H9 (cell line): ENCODE data around the gene ARHGEF6. TPM values are rescaled to one million over a fixed set of nuclear protein-coding genes. Genes with fewer than 3 reads are reported as not detected.

ENCODE experiments used
- DNase-seq: peaks from one replicate; pipeline ENCODE4 v3.0.0-alpha.2; 2017
- H2AFZ ChIP-seq: one replicate; pipeline ENCODE4 v1.6.1; 2013; ENCODE audit warnings: mild to moderate bottlenecking, low read length, control low read depth, moderate library complexity
- H2AK5ac ChIP-seq: 2 replicates; pipeline ENCODE4 v1.6.1; 2013; ENCODE audit warnings: low read length, control low read depth, mixed read lengths; ENCODE audit not compliant: insufficient read length
- H2BK120ac ChIP-seq: one replicate; pipeline ENCODE4 v1.6.1; 2013; ENCODE audit warnings: low read depth, mild to moderate bottlenecking, low read length, control low read depth, inconsistent platforms; ENCODE audit not compliant: poor library complexity, severe bottlenecking
- H2BK12ac ChIP-seq: 2 replicates; pipeline ENCODE4 v1.6.1; 2013; ENCODE audit warnings: low read length, control low read depth, mixed read lengths, low read depth; ENCODE audit not compliant: insufficient read length
- H2BK15ac ChIP-seq: 2 replicates; pipeline ENCODE4 v1.6.1; 2013; ENCODE audit warnings: low read depth, low read length, control low read depth
- H2BK20ac ChIP-seq: one replicate; pipeline ENCODE4 v1.6.1; 2013; ENCODE audit warnings: low read depth, mild to moderate bottlenecking, low read length, control low read depth, inconsistent platforms; ENCODE audit not compliant: poor library complexity, severe bottlenecking
- H2BK5ac ChIP-seq: 2 replicates; pipeline ENCODE4 v1.6.1; 2013; ENCODE audit warnings: low read length, control low read depth, mixed read lengths; ENCODE audit not compliant: insufficient read length
- H3K14ac ChIP-seq: 2 replicates; pipeline ENCODE4 v1.6.1; 2013; ENCODE audit warnings: low read length, control low read depth; ENCODE audit not compliant: insufficient read depth
- H3K18ac ChIP-seq: 2 replicates; pipeline ENCODE4 v1.6.1; 2013; ENCODE audit warnings: low read depth, mild to moderate bottlenecking, mixed read lengths, low read length, control low read depth; ENCODE audit not compliant: insufficient read length
- H3K23ac ChIP-seq: 2 replicates; pipeline ENCODE4 v1.6.1; 2013; ENCODE audit warnings: low read length, control low read depth, mixed read lengths, low read depth; ENCODE audit not compliant: insufficient read length
- H3K23me2 ChIP-seq: 2 replicates; pipeline ENCODE4 v1.6.1; 2013; ENCODE audit warnings: low read depth, mild to moderate bottlenecking, mixed read lengths, low read length, control low read depth; ENCODE audit not compliant: insufficient read length, poor library complexity, severe bottlenecking
- H3K27ac ChIP-seq: 2 replicates; pipeline ENCODE4 v1.5.1; 2013; ENCODE audit warnings: low read length, control low read depth, mixed read lengths, low read depth; ENCODE audit not compliant: insufficient read length
- H3K27me3 ChIP-seq: 2 replicates; pipeline ENCODE4 v1.6.1; 2013; ENCODE audit warnings: low read length, control low read depth, inconsistent platforms; ENCODE audit not compliant: insufficient read depth
- H3K4ac ChIP-seq: 2 replicates; pipeline ENCODE4 v1.6.1; 2013; ENCODE audit warnings: low read depth, mild to moderate bottlenecking, control low read depth, inconsistent platforms, low read length, moderate library complexity
- H3K4me1 ChIP-seq: 2 replicates; pipeline ENCODE4 v1.6.1; 2013; ENCODE audit warnings: low read length, control low read depth, inconsistent platforms; ENCODE audit not compliant: insufficient read depth
- H3K4me2 ChIP-seq: 2 replicates; pipeline ENCODE4 v1.6.1; 2013; ENCODE audit warnings: low read length, control low read depth, mixed read lengths; ENCODE audit not compliant: insufficient read length, insufficient read depth
- H3K56ac ChIP-seq: 2 replicates; pipeline ENCODE4 v1.6.1; 2013; ENCODE audit warnings: low read depth, mild to moderate bottlenecking, mixed read lengths, low read length, control low read depth; ENCODE audit not compliant: insufficient read length
- H3K79me1 ChIP-seq: 2 replicates; pipeline ENCODE4 v1.6.1; 2013; ENCODE audit warnings: low read depth, mild to moderate bottlenecking, moderate library complexity, low read length, control low read depth, inconsistent platforms; ENCODE audit not compliant: insufficient read depth, poor library complexity, severe bottlenecking
- H3K79me2 ChIP-seq: 2 replicates; pipeline ENCODE4 v1.6.1; 2013; ENCODE audit warnings: low read length, control low read depth, inconsistent platforms; ENCODE audit not compliant: insufficient read depth
- H3K9ac ChIP-seq: 2 replicates; pipeline ENCODE4 v1.6.1; 2013; ENCODE audit warnings: low read length, control low read depth, mixed read lengths; ENCODE audit not compliant: insufficient read length; ENCODE audit errors: extremely low read depth
- H3K9me3 ChIP-seq: one replicate; pipeline ENCODE4 v1.6.1; 2013; ENCODE audit warnings: low read depth, low read length, inconsistent platforms; ENCODE audit not compliant: control insufficient read depth
- H3T11ph ChIP-seq: one replicate; pipeline ENCODE4 v1.6.1; 2013; ENCODE audit warnings: mild to moderate bottlenecking, low read length, control low read depth, inconsistent platforms
- H4K20me1 ChIP-seq: one replicate; pipeline ENCODE4 v1.6.1; 2013; ENCODE audit not compliant: control insufficient read depth, insufficient read length, insufficient read depth
- H4K5ac ChIP-seq: 2 replicates; pipeline ENCODE4 v1.6.1; 2013; ENCODE audit warnings: low read depth, mild to moderate bottlenecking, mixed read lengths, low read length, control low read depth; ENCODE audit not compliant: insufficient read length
- H4K8ac ChIP-seq: replicated peaks from 2 replicates; pipeline ENCODE4 v1.6.1; 2013; ENCODE audit warnings: low read length, control low read depth, mixed read lengths, low read depth; ENCODE audit not compliant: insufficient read length
- H4K91ac ChIP-seq: 2 replicates; pipeline ENCODE4 v1.6.1; 2013; ENCODE audit warnings: low read depth, mild to moderate bottlenecking, moderate library complexity, mixed read lengths, low read length, control low read depth; ENCODE audit not compliant: insufficient read length
- H3K27ac Mint-ChIP-seq, 3 experiments: 2 replicates in 2 of 3; 3 replicates in 1 of 3; pipeline ENCODE4 v1.8.0; 2020 to 2021; ENCODE audit warnings: mixed read lengths in 3 of 3, mild to moderate bottlenecking in 1 of 3, moderate library complexity in 1 of 3
- H3K27me3 Mint-ChIP-seq: 2 replicates; pipeline ENCODE4 v1.8.0; 2021; ENCODE audit warnings: low read depth, mild to moderate bottlenecking, moderate library complexity, mixed read lengths
- H3K36me3 Mint-ChIP-seq, 3 experiments: 2 replicates in 2 of 3; 3 replicates in 1 of 3; pipeline ENCODE4 v1.8.0; 2020 to 2021; ENCODE audit warnings: low read depth in 3 of 3, mixed read lengths in 3 of 3; ENCODE audit not compliant: insufficient read depth in 1 of 3
- H3K4me1 Mint-ChIP-seq, 2 experiments: 2 replicates each; pipeline ENCODE4 v1.8.0; 2020; ENCODE audit warnings: mixed read lengths in 2 of 2
- H3K4me3 Mint-ChIP-seq, 2 experiments: 2 replicates in 1 of 2; 3 replicates in 1 of 2; pipeline ENCODE4 v1.8.0; 2020 to 2021; ENCODE audit warnings: mild to moderate bottlenecking in 2 of 2, mixed read lengths in 2 of 2, moderate library complexity in 1 of 2
- H3K9me3 Mint-ChIP-seq, 2 experiments: 2 replicates in 1 of 2; 3 replicates in 1 of 2; pipeline ENCODE4 v1.8.0; 2020; ENCODE audit warnings: mild to moderate bottlenecking in 2 of 2, mixed read lengths in 2 of 2, moderate library complexity in 1 of 2
- CTCF ChIP-seq: fragments of 200-600 bp; sonication (generic); conservative IDR thresholded peaks from 3 replicates; pipeline ENCODE4 v1.8.0; 2021; ENCODE audit warnings: antibody characterized with exemption, mild to moderate bottlenecking
- WGBS: extraction: QIAGEN DNeasy Blood & Tissue Kit; methylation state at CpG from one replicate; pipeline ENCODE4 v1.1.7; 2013; ENCODE audit warnings: missing lambda C conversion rate, low lambda C conversion rate, mixed read lengths; ENCODE audit not compliant: insufficient read length; ENCODE audit errors: extremely low coverage; 5-methylcytosine and 5-hydroxymethylcytosine counted together
- total RNA-seq: library from RNA; stranded (reverse); gene quantifications from 2 replicates; pipeline ENCODE4 v1.2.1, GENCODE V29; 2021

The ARHGEF6 gene
- total RNA-seq, 1 experiment from 2014 or later: 3.6 TPM

DNA sequence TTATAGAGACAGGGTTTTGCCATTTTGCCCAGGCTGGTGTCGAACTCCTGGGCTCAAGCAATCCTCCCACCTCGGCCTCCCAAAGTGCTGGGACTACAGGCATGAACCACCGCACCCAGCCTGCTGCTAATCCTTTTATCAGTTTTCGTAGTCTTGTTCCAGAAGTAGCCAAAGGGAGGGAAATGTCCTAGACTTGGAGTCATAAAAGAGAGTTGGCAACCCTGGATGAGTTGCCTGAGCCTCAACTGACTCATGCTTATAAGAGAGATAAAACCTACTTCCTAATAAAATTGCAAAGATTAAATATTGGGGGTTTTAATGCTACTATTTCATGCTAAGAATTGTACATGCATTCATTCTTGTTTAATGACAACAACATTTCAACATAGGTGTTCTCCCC, 88.5 kb downstream of the ARHGEF6 start:
- H3K9me3 Mint-ChIP-seq: peaks cover 33 to 55% of the 10 kb centered on the region in 2 experiments
- Histone ChIP-seq H3K79me1 (no peaks in the 10 kb centered on the region), H3K4me1 (peaks cover 3% of the 10 kb centered on the region; the same call in 1 of the 2 replicates), H3K23me2 (no peaks in the 10 kb centered on the region), H2BK20ac (no peak overlapping the region), H3K79me2 (no peaks in the 10 kb centered on the region), H3K4ac (no peak overlapping the region), H2BK12ac (no peak overlapping the region), H3K56ac (no peak overlapping the region), H3K9me3 (peaks cover 33% of the 10 kb centered on the region), H3K23ac (no peak overlapping the region), H3T11ph (no peak overlapping the region), H4K8ac (no peak overlapping the region), H4K20me1 (no peaks in the 10 kb centered on the region), H2BK120ac (no peak overlapping the region), H3K27me3 (no peaks in the 10 kb centered on the region), H3K9ac (no peak overlapping the region), H3K18ac (no peak overlapping the region), H3K4me2 (no peak overlapping the region), H4K91ac (no peak overlapping the region), H4K5ac (no peak overlapping the region), H2BK5ac (no peak overlapping the region), H3K14ac (no peak overlapping the region), H2AFZ (no peak overlapping the region), H2BK15ac (no peak overlapping the region), H3K27ac (no peak overlapping the region), H2AK5ac (no peak overlapping the region)
- DNase-seq: no peak
- no CpG with 5 or more reads among the region's 4 CpGs for WGBS
- TF ChIP-seq CTCF: no peak
- H3K27me3 Mint-ChIP-seq: no peaks in the 10 kb centered on the region; the same call in 1 of the 2 replicates
- H3K27ac Mint-ChIP-seq: no peak overlapping the region
- H3K36me3 Mint-ChIP-seq: peaks cover 0 to 3% (median 0%) of the 10 kb centered on the region in 3 experiments; a peak in 2 of 7 replicates
- peaks cover 21 to 25% of the 10 kb centered on the region in 2 experiments for H3K4me1 Mint-ChIP-seq
- H3K4me3 Mint-ChIP-seq: no peak overlapping the region
